Coronary artery (tissue), 2 donors: ENCODE measurements around the gene TLE6.

Experiments used
- DNase-seq: peaks from one replicate; pipeline ENCODE4 v3.0.0-alpha.2; 2017; ENCODE audit warnings: low spot score
- H3K27ac ChIP-seq, 2 donors: fragments of 200-600 bp; sonication (generic); one replicate each; pipeline ENCODE4 v1.5.1; 2016 to 2019
- H3K4me3 ChIP-seq: fragments of 200-600 bp; sonication (generic); 2 replicates; pipeline ENCODE4 v1.5.1; 2016; ENCODE audit warnings: mild to moderate bottlenecking, moderate library complexity
- CTCF ChIP-seq: fragments of 200-600 bp; sonication (generic); IDR thresholded peaks from one replicate; pipeline ENCODE4 v1.5.1; 2019; ENCODE audit warnings: antibody characterized with exemption

The TLE6 gene

GRCh38 chr19:3019211-3019854, 42.0 kb downstream of the TLE6 start:
- TF ChIP-seq CTCF: no peak
- no peak overlapping the region for H3K27ac ChIP-seq
- no peak overlapping the region for H3K4me3 ChIP-seq
- no peak for DNase-seq

- DNase-seq: no peak
- no peak overlapping the region for H3K4me3 ChIP-seq
- no peak for TF ChIP-seq CTCF
- no peak overlapping the region for H3K27ac ChIP-seq
Observed at GRCh38 chr19:3020321-3020960, 43.1 kb downstream of the TLE6 start.

GRCh38 chr19:3024509-3024869, 47.1 kb downstream of the TLE6 start:
- no peak overlapping the region for H3K4me3 ChIP-seq
- no peak overlapping the region for H3K27ac ChIP-seq
- no peak for TF ChIP-seq CTCF
- no peak for DNase-seq

- Histone ChIP-seq H3K27ac (no peak overlapping the region), H3K4me3 (no peak overlapping the region)
- no peak for DNase-seq
- no peak for TF ChIP-seq CTCF
Observed at GRCh38 chr19:3024870-3025548, 47.6 kb downstream of the TLE6 start.

GRCh38 chr19:3025549-3025886, 48.2 kb downstream of the TLE6 start:
- no peak for DNase-seq
- H3K4me3 ChIP-seq: no peak overlapping the region
- TF ChIP-seq CTCF: no peak
- H3K27ac ChIP-seq: no peak overlapping the region

GRCh38 chr19:3026768-3027167, 49.4 kb downstream of the TLE6 start:
- Histone ChIP-seq H3K4me3 (no peak overlapping the region), H3K27ac (no peak overlapping the region)
- no peak for TF ChIP-seq CTCF
- DNase-seq: no peak

GRCh38 chr19:3027292-3027691, 49.9 kb downstream of the TLE6 start:
- DNase-seq: no peak
- TF ChIP-seq CTCF: no peak
- Histone ChIP-seq H3K4me3 (no peak overlapping the region), H3K27ac (no peak overlapping the region)
